Subcutaneous abdominal adipose tissue (tissue), 5 donors: ENCODE measurements around the gene GPR107.

Source experiments
- H3K27ac ChIP-seq: one replicate; pipeline ENCODE4 v1.7.0; 2013; ENCODE audit warnings: low read depth, mild to moderate bottlenecking, inconsistent platforms, low read length, moderate library complexity
- H3K27me3 ChIP-seq, 5 donors: one replicate each; pipeline ENCODE4 v1.7.0; 2013; ENCODE audit warnings: low read length in 5 of 5, inconsistent platforms in 1 of 5; ENCODE audit not compliant: control insufficient read depth in 5 of 5, insufficient read depth in 4 of 5
- H3K36me3 ChIP-seq, 5 donors: one replicate each; pipeline ENCODE4 v1.7.0; 2013; ENCODE audit warnings: low read length in 5 of 5; ENCODE audit not compliant: control insufficient read depth in 5 of 5, insufficient read depth in 5 of 5
- H3K4me1 ChIP-seq, 5 donors: one replicate each; pipeline ENCODE4 v1.7.0; 2013; ENCODE audit warnings: low read length in 5 of 5, mild to moderate bottlenecking in 3 of 5, moderate library complexity in 1 of 5; ENCODE audit not compliant: control insufficient read depth in 5 of 5, insufficient read depth in 5 of 5
- H3K4me3 ChIP-seq, 5 donors: one replicate each; pipeline ENCODE4 v1.7.0; 2013; ENCODE audit warnings: low read length in 5 of 5, low read depth in 1 of 5
- H3K9ac ChIP-seq, 5 donors: one replicate each; pipeline ENCODE4 v1.7.0; 2013; ENCODE audit warnings: low read length in 5 of 5, mild to moderate bottlenecking in 4 of 5, moderate library complexity in 3 of 5
- H3K9me3 ChIP-seq, 5 donors: one replicate each; pipeline ENCODE4 v1.7.0; 2013; ENCODE audit warnings: low read length in 5 of 5; ENCODE audit not compliant: control insufficient read depth in 5 of 5
- donor health status: healthy.
- donor health status: healthy.
- donor health status: healthy.
- donor health status: healthy.
- donor health status: healthy.

GPR107 gene

GRCh38 chr9:130149031-130149430, 95.3 kb downstream of the GPR107 start:
- peaks cover 0 to 2% (median 1%) of the 10 kb centered on the region in 5 donors for H3K4me1 ChIP-seq
- no peak overlapping the region for H3K9ac ChIP-seq
- H3K9me3 ChIP-seq = no peaks in the 10 kb centered on the region
- H3K27ac ChIP-seq = no peak overlapping the region
- H3K27me3 ChIP-seq = peaks cover 3 to 22% (median 17%) of the 10 kb centered on the region in 5 donors
- no peak overlapping the region for H3K4me3 ChIP-seq
- H3K36me3 ChIP-seq = no peaks in the 10 kb centered on the region

- H3K4me3 ChIP-seq = no peak overlapping the region
- no peaks in the 10 kb centered on the region for H3K36me3 ChIP-seq
- no peaks in the 10 kb centered on the region for H3K4me1 ChIP-seq
Measured at GRCh38 chr9:130149654-130150286, 96.1 kb downstream of the GPR107 start.

DNA sequence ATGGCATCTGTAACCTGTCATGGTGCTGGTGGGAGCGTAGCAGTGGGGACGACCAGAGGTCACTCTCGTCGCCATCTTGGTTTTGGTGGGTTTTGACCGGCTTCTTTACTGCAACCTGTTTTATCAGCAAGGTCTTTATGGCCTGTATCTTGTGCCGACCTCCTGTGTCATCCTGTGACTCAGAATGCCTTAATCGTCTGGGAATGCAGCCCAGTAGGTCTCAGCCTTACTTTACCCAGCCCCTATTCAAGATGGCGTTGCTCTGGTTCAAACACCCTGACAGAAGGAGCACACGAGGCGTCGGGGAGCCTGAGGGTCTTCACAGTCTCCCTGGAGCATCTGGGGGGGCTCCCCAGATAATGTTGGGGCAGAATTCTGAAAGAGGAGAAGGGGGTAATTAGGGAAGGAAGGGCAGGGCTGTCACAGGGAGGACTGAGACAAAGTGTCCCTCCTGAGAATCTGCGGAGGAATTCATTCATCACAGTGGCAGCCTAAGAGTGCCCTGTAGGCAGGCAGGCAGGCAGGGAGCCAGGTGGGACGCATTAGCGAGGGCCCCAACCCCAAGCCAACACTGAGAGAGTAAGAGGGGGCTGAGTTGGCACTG, 97.2 kb downstream of the GPR107 start:
- Histone ChIP-seq H3K36me3 (no peaks in the 10 kb centered on the region), H3K27me3 (peaks cover 0 to 12% (median 8%) of the 10 kb centered on the region in 5 donors), H3K9me3 (no peaks in the 10 kb centered on the region), H3K27ac (no peak overlapping the region), H3K4me1 (no peaks in the 10 kb centered on the region), H3K4me3 (no peak overlapping the region), H3K9ac (no peak overlapping the region)

More at GRCh38 chr9:130149654-130150286, 96.1 kb downstream of the GPR107 start:
- H3K27me3 ChIP-seq = peaks cover 1 to 19% (median 14%) of the 10 kb centered on the region in 5 donors
- H3K9ac ChIP-seq = no peak overlapping the region
- no peak overlapping the region for H3K27ac ChIP-seq
- H3K9me3 ChIP-seq = no peaks in the 10 kb centered on the region

DNA sequence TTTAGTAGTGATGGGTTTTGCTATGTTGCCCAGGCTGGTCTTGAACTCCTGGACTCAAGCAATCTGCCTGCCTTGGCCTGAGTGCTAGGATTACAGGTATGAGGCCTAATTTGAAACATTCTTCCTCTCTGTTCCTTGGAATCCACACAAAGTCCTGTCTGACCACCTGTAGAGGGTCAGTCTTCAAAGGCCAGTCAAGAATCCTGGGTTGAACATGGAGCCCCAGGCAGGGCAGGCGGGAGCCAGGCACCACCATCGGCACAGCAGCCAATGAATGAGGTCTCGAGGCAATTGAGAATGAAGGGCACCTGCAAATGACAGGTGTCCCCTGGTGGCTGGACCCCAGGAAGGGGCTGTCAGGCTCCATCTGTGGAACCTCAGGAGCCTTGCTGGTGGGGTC, 101.1 kb downstream of the GPR107 start:
- Histone ChIP-seq H3K27ac (no peak overlapping the region), H3K4me3 (no peak overlapping the region), H3K36me3 (no peaks in the 10 kb centered on the region), H3K9ac (no peak overlapping the region), H3K27me3 (peaks cover 0 to 5% (median 2%) of the 10 kb centered on the region in 5 donors), H3K4me1 (no peaks in the 10 kb centered on the region), H3K9me3 (no peaks in the 10 kb centered on the region)

GRCh38 chr9:130155647-130156046, 101.9 kb downstream of the GPR107 start:
- Histone ChIP-seq H3K27ac (no peak overlapping the region), H3K36me3 (no peaks in the 10 kb centered on the region), H3K27me3 (peaks cover 0 to 5% (median 2%) of the 10 kb centered on the region in 5 donors), H3K9me3 (no peaks in the 10 kb centered on the region), H3K4me3 (no peak overlapping the region), H3K4me1 (no peaks in the 10 kb centered on the region), H3K9ac (no peak overlapping the region)

- H3K4me1 ChIP-seq = no peaks in the 10 kb centered on the region
- H3K4me3 ChIP-seq = no peak overlapping the region
- no peak overlapping the region for H3K9ac ChIP-seq
Measured at GRCh38 chr9:130156672-130157071, 103.0 kb downstream of the GPR107 start.

GRCh38 chr9:130157079-130157478, 103.4 kb downstream of the GPR107 start:
- Histone ChIP-seq H3K9me3 (no peaks in the 10 kb centered on the region), H3K36me3 (no peaks in the 10 kb centered on the region), H3K4me1 (no peaks in the 10 kb centered on the region), H3K9ac (no peak overlapping the region), H3K4me3 (no peak overlapping the region), H3K27ac (no peak overlapping the region), H3K27me3 (peaks cover 0 to 5% (median 2%) of the 10 kb centered on the region in 5 donors)

More at GRCh38 chr9:130156672-130157071, 103.0 kb downstream of the GPR107 start:
- Histone ChIP-seq H3K36me3 (no peaks in the 10 kb centered on the region), H3K27ac (no peak overlapping the region), H3K27me3 (peaks cover 0 to 5% (median 2%) of the 10 kb centered on the region in 5 donors), H3K9me3 (no peaks in the 10 kb centered on the region)

GRCh38 chr9:130158001-130158400, 104.3 kb downstream of the GPR107 start:
- H3K9me3 ChIP-seq = no peaks in the 10 kb centered on the region
- no peak overlapping the region for H3K9ac ChIP-seq
- no peaks in the 10 kb centered on the region for H3K4me1 ChIP-seq
- H3K27me3 ChIP-seq = peaks cover 0 to 5% (median 2%) of the 10 kb centered on the region in 5 donors
- H3K27ac ChIP-seq = no peak overlapping the region
- no peak overlapping the region for H3K4me3 ChIP-seq
- no peaks in the 10 kb centered on the region for H3K36me3 ChIP-seq

DNA sequence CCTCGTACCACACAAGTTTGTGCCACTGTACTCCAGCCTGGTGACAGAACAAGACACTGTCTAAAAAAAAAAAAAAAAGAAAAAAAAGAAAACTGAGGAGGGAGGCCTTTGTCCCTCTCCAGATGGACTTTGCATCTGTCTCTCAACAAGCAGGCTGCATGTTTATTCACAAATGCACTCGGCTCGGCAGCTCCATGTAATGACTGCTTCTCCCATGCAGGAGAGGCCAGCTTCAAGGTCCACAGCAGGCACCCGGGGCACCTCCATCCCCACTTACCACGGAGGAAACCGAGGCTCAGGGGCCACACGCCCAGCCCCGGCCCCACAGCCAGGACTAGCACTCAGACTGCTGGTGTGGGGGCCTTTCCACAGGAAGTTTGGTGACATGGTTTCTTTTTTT, 105.4 kb downstream of the GPR107 start:
- no peak overlapping the region for H3K4me3 ChIP-seq
- H3K27me3 ChIP-seq = peaks cover 0 to 5% (median 2%) of the 10 kb centered on the region in 5 donors
- no peaks in the 10 kb centered on the region for H3K36me3 ChIP-seq
- H3K9ac ChIP-seq = no peak overlapping the region
- no peaks in the 10 kb centered on the region for H3K4me1 ChIP-seq
- no peaks in the 10 kb centered on the region for H3K9me3 ChIP-seq
- H3K27ac ChIP-seq = no peak overlapping the region

DNA sequence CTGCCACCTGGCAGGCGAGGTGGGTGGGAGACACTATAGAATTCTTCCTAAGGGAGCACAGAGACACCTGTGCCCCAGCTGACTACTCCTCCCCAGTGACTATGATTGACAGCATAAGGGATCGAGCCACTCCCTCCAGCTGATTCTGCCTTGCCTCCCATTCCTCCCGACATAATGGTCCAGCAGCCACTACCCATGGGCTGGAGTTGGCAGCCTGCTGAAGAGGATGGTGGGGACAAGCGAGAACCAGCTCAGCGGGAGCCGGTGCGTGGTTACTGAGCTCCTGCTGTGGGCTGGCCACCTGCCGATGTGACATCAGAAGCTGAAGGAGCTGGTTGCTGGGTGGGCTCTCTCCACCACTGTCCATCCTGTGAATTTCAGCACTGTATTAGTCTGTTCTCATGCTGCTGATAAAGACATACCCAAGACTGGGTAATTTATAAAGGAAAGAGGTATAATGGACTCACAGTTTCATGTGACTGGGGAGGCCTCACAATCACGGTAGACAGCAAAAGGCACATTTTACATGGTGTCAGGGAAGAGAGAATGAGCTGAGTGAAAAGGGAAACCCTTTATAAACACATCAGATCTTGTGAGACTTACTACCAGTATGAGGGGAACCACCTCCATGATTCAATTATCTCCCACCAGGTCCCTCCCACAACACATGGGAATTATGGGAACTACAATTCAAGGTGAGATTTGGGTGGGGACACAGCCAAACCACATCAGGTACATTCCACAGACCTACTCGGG, 106.4 kb downstream of the GPR107 start:
- Histone ChIP-seq H3K4me3 (no peak overlapping the region), H3K27ac (no peak overlapping the region), H3K9ac (no peak overlapping the region), H3K36me3 (no peaks in the 10 kb centered on the region), H3K9me3 (no peaks in the 10 kb centered on the region), H3K4me1 (no peaks in the 10 kb centered on the region), H3K27me3 (peaks cover 0 to 5% (median 4%) of the 10 kb centered on the region in 5 donors)
